LNCAP (cell line): Measurements from ENCODE around the gene AGFG2.

Experiments
- TF ChIP-seq, protein P1 (sequence below): fragments of 450-650 bp; IDR thresholded peaks from 2 replicates; pipeline ENCODE4 v1.5.1; 2017; ENCODE audit warnings: mild to moderate bottlenecking

The AGFG2 gene

DNA sequence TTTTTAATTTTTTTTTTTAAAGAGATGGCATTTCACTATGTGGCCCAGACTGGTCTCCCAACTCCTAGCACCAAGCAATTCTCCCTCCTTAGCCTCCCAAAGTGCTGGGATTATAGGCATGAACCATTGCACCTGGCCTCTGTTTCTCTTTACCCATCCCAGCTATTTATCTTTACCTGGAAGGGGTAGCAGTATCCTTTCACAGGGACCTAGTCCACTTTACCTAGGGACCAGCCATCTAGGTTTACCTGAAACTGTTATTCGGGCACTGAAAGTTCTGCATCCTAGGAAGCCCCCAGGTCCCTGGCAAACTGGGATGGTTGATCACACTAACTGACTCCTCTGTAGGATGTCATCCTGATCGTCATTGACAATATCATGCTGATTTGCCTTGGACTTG lies 21.7 kb upstream of the AGFG2 start:
- TF ChIP-seq, protein P1, sequence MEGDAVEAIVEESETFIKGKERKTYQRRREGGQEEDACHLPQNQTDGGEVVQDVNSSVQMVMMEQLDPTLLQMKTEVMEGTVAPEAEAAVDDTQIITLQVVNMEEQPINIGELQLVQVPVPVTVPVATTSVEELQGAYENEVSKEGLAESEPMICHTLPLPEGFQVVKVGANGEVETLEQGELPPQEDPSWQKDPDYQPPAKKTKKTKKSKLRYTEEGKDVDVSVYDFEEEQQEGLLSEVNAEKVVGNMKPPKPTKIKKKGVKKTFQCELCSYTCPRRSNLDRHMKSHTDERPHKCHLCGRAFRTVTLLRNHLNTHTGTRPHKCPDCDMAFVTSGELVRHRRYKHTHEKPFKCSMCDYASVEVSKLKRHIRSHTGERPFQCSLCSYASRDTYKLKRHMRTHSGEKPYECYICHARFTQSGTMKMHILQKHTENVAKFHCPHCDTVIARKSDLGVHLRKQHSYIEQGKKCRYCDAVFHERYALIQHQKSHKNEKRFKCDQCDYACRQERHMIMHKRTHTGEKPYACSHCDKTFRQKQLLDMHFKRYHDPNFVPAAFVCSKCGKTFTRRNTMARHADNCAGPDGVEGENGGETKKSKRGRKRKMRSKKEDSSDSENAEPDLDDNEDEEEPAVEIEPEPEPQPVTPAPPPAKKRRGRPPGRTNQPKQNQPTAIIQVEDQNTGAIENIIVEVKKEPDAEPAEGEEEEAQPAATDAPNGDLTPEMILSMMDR, result no peak

DNA sequence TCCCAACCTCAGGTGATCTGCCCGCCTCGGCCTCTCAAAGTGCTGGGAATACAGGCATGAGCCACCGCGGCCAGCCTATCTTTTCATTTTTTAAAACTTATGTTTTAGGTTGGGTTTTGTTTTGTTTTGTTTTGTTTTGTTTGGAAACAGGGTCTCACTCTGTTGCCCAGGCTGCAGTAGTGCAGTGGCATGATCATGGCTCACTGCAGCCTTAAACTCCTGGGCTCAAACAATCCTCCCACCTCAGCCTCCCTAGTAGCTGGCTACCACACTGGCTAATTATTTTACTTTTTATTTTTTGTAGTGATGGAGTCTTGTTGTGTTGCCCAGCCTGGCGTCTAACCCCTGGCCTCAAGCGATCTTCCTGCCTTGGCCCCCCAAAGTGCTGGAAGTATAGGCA lies 19.4 kb upstream of the AGFG2 start:
- TF ChIP-seq, protein P1, result no peak

DNA sequence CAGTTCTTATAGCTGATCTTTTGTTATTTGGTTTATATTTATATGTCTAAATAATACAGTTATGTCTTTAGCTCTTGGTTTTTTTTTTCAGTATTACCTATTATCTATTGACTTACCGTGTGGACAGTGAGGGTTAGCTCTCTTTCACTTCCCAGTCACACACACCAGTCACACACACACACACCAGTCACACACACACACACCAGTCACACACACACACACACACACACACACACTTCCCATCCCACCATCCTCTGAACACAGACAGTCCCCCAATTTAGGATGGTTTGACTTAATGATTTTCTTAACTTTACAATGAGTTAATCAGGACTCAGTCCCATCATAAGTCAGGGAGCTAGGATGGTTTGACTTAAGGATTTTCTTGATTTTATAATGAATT lies 18.9 kb upstream of the AGFG2 start:
- TF ChIP-seq, protein P1, result no peak

DNA sequence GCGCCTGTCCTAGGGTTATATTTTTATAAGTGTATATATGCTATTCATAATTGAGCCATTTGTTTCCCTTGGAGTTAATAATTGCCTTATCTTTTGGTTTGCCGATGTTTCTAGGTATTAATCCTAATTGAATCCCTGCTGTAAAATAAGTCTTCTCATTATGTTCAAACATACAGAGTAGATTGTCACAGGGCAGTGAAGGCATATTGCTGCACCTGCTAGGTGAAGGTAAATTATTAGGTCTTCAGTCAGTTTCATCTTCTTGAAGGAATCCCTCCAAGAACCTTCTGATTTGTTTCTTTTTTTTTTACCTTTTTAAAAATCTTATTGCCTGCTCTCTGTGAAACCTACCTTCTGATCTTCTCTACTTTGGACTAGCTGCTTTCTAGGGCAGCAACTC lies 17.9 kb upstream of the AGFG2 start:
- TF ChIP-seq, protein P1, result no peak

DNA sequence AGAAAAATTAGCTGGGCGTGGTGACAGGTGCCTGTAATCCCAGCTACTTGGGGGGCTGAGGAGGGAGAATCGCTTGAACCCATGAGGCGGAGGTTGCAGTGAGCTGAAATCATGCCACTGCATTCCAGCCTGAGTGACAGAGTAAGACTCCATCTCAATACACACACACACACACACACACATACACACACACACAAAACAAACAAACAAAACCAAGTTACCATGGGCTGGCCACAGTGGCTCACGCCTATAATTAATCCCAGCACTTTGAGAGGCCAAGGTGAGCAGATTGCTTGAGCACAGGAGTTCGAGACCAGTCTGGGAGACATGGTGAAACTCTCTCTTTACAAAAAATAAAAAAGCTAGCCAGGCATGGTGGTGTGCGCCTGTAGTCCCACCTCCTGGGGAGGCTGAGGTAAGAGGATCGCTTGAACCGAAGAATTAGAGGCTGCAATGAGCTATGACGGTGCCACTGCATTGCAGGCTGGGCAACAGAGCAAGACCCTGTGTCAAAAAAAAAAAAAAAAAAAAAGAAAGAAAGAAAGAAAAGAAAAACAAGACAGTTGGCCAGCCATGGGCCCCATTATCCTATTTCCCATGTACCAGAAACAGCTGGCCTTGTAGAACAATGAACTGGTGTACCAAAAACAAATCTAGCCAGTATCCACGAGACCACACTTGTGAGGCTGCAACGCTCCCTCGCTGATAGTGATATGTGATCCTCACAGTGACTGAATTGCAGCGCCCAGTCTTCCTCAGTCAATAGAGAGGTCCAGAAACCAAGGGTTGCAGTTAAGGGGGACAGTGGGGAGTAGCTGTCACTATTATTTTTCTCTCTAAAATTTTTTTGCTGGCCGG lies 6.6 kb upstream of the AGFG2 start:
- TF ChIP-seq, protein P1, result no peak

DNA sequence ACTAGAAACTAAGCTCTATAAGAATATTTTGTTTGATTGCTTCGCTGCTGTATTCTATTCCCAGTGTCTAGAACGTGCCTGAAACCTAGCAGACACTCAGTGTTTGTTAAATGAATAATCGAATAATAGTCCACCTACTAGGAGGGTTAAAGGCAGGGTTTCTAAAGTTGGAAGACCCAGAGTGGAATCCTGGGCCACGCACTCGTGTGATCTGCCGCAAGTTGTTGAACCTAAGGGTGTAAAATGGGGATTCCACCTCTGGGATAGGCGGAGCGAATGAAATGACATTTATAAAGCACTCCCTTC lies 702 bp upstream of the AGFG2 start:
- TF ChIP-seq, protein P1, result no peak

DNA sequence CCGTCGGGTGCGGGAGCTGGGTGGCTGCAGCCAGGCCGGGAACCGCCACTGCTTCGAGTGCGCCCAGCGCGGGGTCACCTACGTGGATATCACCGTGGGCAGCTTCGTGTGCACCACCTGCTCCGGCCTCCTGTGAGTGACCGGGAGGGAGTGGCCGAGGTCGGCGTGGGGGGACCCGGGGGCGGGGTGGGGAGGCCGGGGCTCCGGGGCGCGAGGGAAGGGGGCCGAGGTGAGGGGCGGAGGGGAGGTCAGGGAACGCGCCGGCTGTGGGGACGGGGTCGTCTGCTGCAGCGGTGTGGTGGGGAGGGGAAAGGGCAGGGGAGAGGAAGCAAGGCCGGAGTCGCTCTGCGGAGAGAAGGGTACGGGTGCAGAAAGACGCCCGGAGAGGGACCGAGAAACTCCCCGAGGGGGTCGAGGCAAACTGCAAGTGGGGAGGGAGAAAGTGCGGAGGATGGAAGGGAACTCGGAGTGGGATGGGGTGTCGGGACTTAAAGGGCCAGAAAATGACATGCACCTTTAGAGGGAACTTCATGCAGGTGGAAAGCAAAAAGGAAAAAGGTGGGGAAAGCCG lies 518 bp downstream of the AGFG2 start:
- TF ChIP-seq, protein P1, result no peak
